H9 (cell line): ENCODE results near the gene ZNF469. TPM values are rescaled to one million over a fixed set of nuclear protein-coding genes. Genes with fewer than 3 reads are reported as not detected.

ENCODE experiments used
- DNase-seq: peaks from one replicate; pipeline ENCODE4 v3.0.0-alpha.2; 2017
- H2AFZ ChIP-seq: one replicate; pipeline ENCODE4 v1.6.1; 2013; ENCODE audit warnings: mild to moderate bottlenecking, low read length, control low read depth, moderate library complexity
- H2AK5ac ChIP-seq: 2 replicates; pipeline ENCODE4 v1.6.1; 2013; ENCODE audit warnings: low read length, control low read depth, mixed read lengths; ENCODE audit not compliant: insufficient read length
- H2BK120ac ChIP-seq: one replicate; pipeline ENCODE4 v1.6.1; 2013; ENCODE audit warnings: low read depth, mild to moderate bottlenecking, low read length, control low read depth, inconsistent platforms; ENCODE audit not compliant: poor library complexity, severe bottlenecking
- H2BK12ac ChIP-seq: 2 replicates; pipeline ENCODE4 v1.6.1; 2013; ENCODE audit warnings: low read length, control low read depth, mixed read lengths, low read depth; ENCODE audit not compliant: insufficient read length
- H2BK15ac ChIP-seq: 2 replicates; pipeline ENCODE4 v1.6.1; 2013; ENCODE audit warnings: low read depth, low read length, control low read depth
- H2BK20ac ChIP-seq: one replicate; pipeline ENCODE4 v1.6.1; 2013; ENCODE audit warnings: low read depth, mild to moderate bottlenecking, low read length, control low read depth, inconsistent platforms; ENCODE audit not compliant: poor library complexity, severe bottlenecking
- H2BK5ac ChIP-seq: 2 replicates; pipeline ENCODE4 v1.6.1; 2013; ENCODE audit warnings: low read length, control low read depth, mixed read lengths; ENCODE audit not compliant: insufficient read length
- H3K14ac ChIP-seq: 2 replicates; pipeline ENCODE4 v1.6.1; 2013; ENCODE audit warnings: low read length, control low read depth; ENCODE audit not compliant: insufficient read depth
- H3K18ac ChIP-seq: 2 replicates; pipeline ENCODE4 v1.6.1; 2013; ENCODE audit warnings: low read depth, mild to moderate bottlenecking, mixed read lengths, low read length, control low read depth; ENCODE audit not compliant: insufficient read length
- H3K23ac ChIP-seq: 2 replicates; pipeline ENCODE4 v1.6.1; 2013; ENCODE audit warnings: low read length, control low read depth, mixed read lengths, low read depth; ENCODE audit not compliant: insufficient read length
- H3K23me2 ChIP-seq: 2 replicates; pipeline ENCODE4 v1.6.1; 2013; ENCODE audit warnings: low read depth, mild to moderate bottlenecking, mixed read lengths, low read length, control low read depth; ENCODE audit not compliant: insufficient read length, poor library complexity, severe bottlenecking
- H3K27ac ChIP-seq: 2 replicates; pipeline ENCODE4 v1.5.1; 2013; ENCODE audit warnings: low read length, control low read depth, mixed read lengths, low read depth; ENCODE audit not compliant: insufficient read length
- H3K27me3 ChIP-seq: 2 replicates; pipeline ENCODE4 v1.6.1; 2013; ENCODE audit warnings: low read length, control low read depth, inconsistent platforms; ENCODE audit not compliant: insufficient read depth
- H3K4ac ChIP-seq: 2 replicates; pipeline ENCODE4 v1.6.1; 2013; ENCODE audit warnings: low read depth, mild to moderate bottlenecking, control low read depth, inconsistent platforms, low read length, moderate library complexity
- H3K4me1 ChIP-seq: 2 replicates; pipeline ENCODE4 v1.6.1; 2013; ENCODE audit warnings: low read length, control low read depth, inconsistent platforms; ENCODE audit not compliant: insufficient read depth
- H3K4me2 ChIP-seq: 2 replicates; pipeline ENCODE4 v1.6.1; 2013; ENCODE audit warnings: low read length, control low read depth, mixed read lengths; ENCODE audit not compliant: insufficient read length, insufficient read depth
- H3K56ac ChIP-seq: 2 replicates; pipeline ENCODE4 v1.6.1; 2013; ENCODE audit warnings: low read depth, mild to moderate bottlenecking, mixed read lengths, low read length, control low read depth; ENCODE audit not compliant: insufficient read length
- H3K79me1 ChIP-seq: 2 replicates; pipeline ENCODE4 v1.6.1; 2013; ENCODE audit warnings: low read depth, mild to moderate bottlenecking, moderate library complexity, low read length, control low read depth, inconsistent platforms; ENCODE audit not compliant: insufficient read depth, poor library complexity, severe bottlenecking
- H3K79me2 ChIP-seq: 2 replicates; pipeline ENCODE4 v1.6.1; 2013; ENCODE audit warnings: low read length, control low read depth, inconsistent platforms; ENCODE audit not compliant: insufficient read depth
- H3K9ac ChIP-seq: 2 replicates; pipeline ENCODE4 v1.6.1; 2013; ENCODE audit warnings: low read length, control low read depth, mixed read lengths; ENCODE audit not compliant: insufficient read length; ENCODE audit errors: extremely low read depth
- H3K9me3 ChIP-seq: one replicate; pipeline ENCODE4 v1.6.1; 2013; ENCODE audit warnings: low read depth, low read length, inconsistent platforms; ENCODE audit not compliant: control insufficient read depth
- H3T11ph ChIP-seq: one replicate; pipeline ENCODE4 v1.6.1; 2013; ENCODE audit warnings: mild to moderate bottlenecking, low read length, control low read depth, inconsistent platforms
- H4K20me1 ChIP-seq: one replicate; pipeline ENCODE4 v1.6.1; 2013; ENCODE audit not compliant: control insufficient read depth, insufficient read length, insufficient read depth
- H4K5ac ChIP-seq: 2 replicates; pipeline ENCODE4 v1.6.1; 2013; ENCODE audit warnings: low read depth, mild to moderate bottlenecking, mixed read lengths, low read length, control low read depth; ENCODE audit not compliant: insufficient read length
- H4K8ac ChIP-seq: replicated peaks from 2 replicates; pipeline ENCODE4 v1.6.1; 2013; ENCODE audit warnings: low read length, control low read depth, mixed read lengths, low read depth; ENCODE audit not compliant: insufficient read length
- H4K91ac ChIP-seq: 2 replicates; pipeline ENCODE4 v1.6.1; 2013; ENCODE audit warnings: low read depth, mild to moderate bottlenecking, moderate library complexity, mixed read lengths, low read length, control low read depth; ENCODE audit not compliant: insufficient read length
- H3K27ac Mint-ChIP-seq, 3 experiments: 2 replicates in 2 of 3; 3 replicates in 1 of 3; pipeline ENCODE4 v1.8.0; 2020 to 2021; ENCODE audit warnings: mixed read lengths in 3 of 3, mild to moderate bottlenecking in 1 of 3, moderate library complexity in 1 of 3
- H3K27me3 Mint-ChIP-seq: 2 replicates; pipeline ENCODE4 v1.8.0; 2021; ENCODE audit warnings: low read depth, mild to moderate bottlenecking, moderate library complexity, mixed read lengths
- H3K36me3 Mint-ChIP-seq, 3 experiments: 2 replicates in 2 of 3; 3 replicates in 1 of 3; pipeline ENCODE4 v1.8.0; 2020 to 2021; ENCODE audit warnings: low read depth in 3 of 3, mixed read lengths in 3 of 3; ENCODE audit not compliant: insufficient read depth in 1 of 3
- H3K4me1 Mint-ChIP-seq, 2 experiments: 2 replicates each; pipeline ENCODE4 v1.8.0; 2020; ENCODE audit warnings: mixed read lengths in 2 of 2
- H3K4me3 Mint-ChIP-seq, 2 experiments: 2 replicates in 1 of 2; 3 replicates in 1 of 2; pipeline ENCODE4 v1.8.0; 2020 to 2021; ENCODE audit warnings: mild to moderate bottlenecking in 2 of 2, mixed read lengths in 2 of 2, moderate library complexity in 1 of 2
- H3K9me3 Mint-ChIP-seq, 2 experiments: 2 replicates in 1 of 2; 3 replicates in 1 of 2; pipeline ENCODE4 v1.8.0; 2020; ENCODE audit warnings: mild to moderate bottlenecking in 2 of 2, mixed read lengths in 2 of 2, moderate library complexity in 1 of 2
- CTCF ChIP-seq: fragments of 200-600 bp; sonication (generic); conservative IDR thresholded peaks from 3 replicates; pipeline ENCODE4 v1.8.0; 2021; ENCODE audit warnings: antibody characterized with exemption, mild to moderate bottlenecking
- WGBS: extraction: QIAGEN DNeasy Blood & Tissue Kit; methylation state at CpG from one replicate; pipeline ENCODE4 v1.1.7; 2013; ENCODE audit warnings: missing lambda C conversion rate, low lambda C conversion rate, mixed read lengths; ENCODE audit not compliant: insufficient read length; ENCODE audit errors: extremely low coverage; 5-methylcytosine and 5-hydroxymethylcytosine counted together
- total RNA-seq: library from RNA; stranded (reverse); gene quantifications from 2 replicates; pipeline ENCODE4 v1.2.1, GENCODE V29; 2021

The ZNF469 gene
- total RNA-seq, 1 experiment from 2014 or later = 4.4 TPM

GRCh38 chr16:88366704-88367047 lies 16.1 kb upstream of the ZNF469 start:
- no peak overlapping the region for H4K8ac ChIP-seq
- H2BK120ac ChIP-seq = no peak overlapping the region
- H3K9ac ChIP-seq = no peak overlapping the region
- H3K23ac ChIP-seq = no peak overlapping the region
- H2BK12ac ChIP-seq = no peak overlapping the region
- H3K23me2 ChIP-seq = no peaks in the 10 kb centered on the region
- no peak overlapping the region for H2BK15ac ChIP-seq
- H3K9me3 ChIP-seq = no peaks in the 10 kb centered on the region
- no peak overlapping the region for H3T11ph ChIP-seq
- Mint-ChIP-seq H3K36me3 (peaks cover 0 to 3% (median 0%) of the 10 kb centered on the region in 3 experiments; a peak in 2 of 7 replicates), H3K27ac (no peak overlapping the region), H3K27me3 (peaks cover 11% of the 10 kb centered on the region), H3K4me1 (no peaks in the 10 kb centered on the region), H3K4me3 (no peak overlapping the region), H3K9me3 (peaks cover 8 to 13% of the 10 kb centered on the region in 2 experiments)
- no peak overlapping the region for H2BK20ac ChIP-seq
- no peaks in the 10 kb centered on the region for H4K20me1 ChIP-seq
- no peaks in the 10 kb centered on the region for H3K4me1 ChIP-seq
- no peak overlapping the region for H2AK5ac ChIP-seq
- DNase-seq = no peak
- H3K27me3 ChIP-seq = no peaks in the 10 kb centered on the region
- H4K5ac ChIP-seq = no peak overlapping the region
- no peaks in the 10 kb centered on the region for H3K79me1 ChIP-seq
- no peak overlapping the region for H2AFZ ChIP-seq
- H3K4ac ChIP-seq = no peak overlapping the region
- H3K4me2 ChIP-seq = no peak overlapping the region
- H3K56ac ChIP-seq = no peak overlapping the region
- H4K91ac ChIP-seq = no peak overlapping the region
- H3K14ac ChIP-seq = no peak overlapping the region
- H3K27ac ChIP-seq = no peak overlapping the region
- H3K18ac ChIP-seq = no peak overlapping the region
- TF ChIP-seq CTCF = no peak
- no peaks in the 10 kb centered on the region for H3K79me2 ChIP-seq
- H2BK5ac ChIP-seq = no peak overlapping the region
- 100% methylated on average over 4 of the region's 4 CpGs for WGBS
